Measurements from ENCODE around the gene TMEM44. TPM values are rescaled to one million over a fixed set of nuclear protein-coding genes. Genes with fewer than 3 reads are reported as not detected.

TMEM44 gene
- total and polyA plus RNA-seq, 9 of the 15 experiments (the other 6 are each of a cell fraction or from before 2014, with no cell fraction given) = 0.53 to 18.1 (median 11.3) TPM

- no peak; the same call in 1 of the 2 replicates for TF ChIP-seq MGA (IDR thresholded peaks at IDR 0.05)
- TF ChIP-seq PYGO2 (tag; IDR thresholded peaks at IDR 0.05) = no peak
- TF ChIP-seq STAG1 (CRISPR knock-in tag; IDR thresholded peaks at IDR 0.05; ENCODE audit: borderline replicate concordance) = peak; percentile 67; the same call in 1 of the 2 replicates
- TF ChIP-seq, protein P1, sequence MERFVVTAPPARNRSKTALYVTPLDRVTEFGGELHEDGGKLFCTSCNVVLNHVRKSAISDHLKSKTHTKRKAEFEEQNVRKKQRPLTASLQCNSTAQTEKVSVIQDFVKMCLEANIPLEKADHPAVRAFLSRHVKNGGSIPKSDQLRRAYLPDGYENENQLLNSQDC (CRISPR knock-in tag; IDR thresholded peaks at IDR 0.05) = no peak
- no peak for TF ChIP-seq ZNF444 (CRISPR knock-in tag; IDR thresholded peaks at IDR 0.05)
- TF ChIP-seq TRIM28 (IDR thresholded peaks at IDR 0.05) = no peak
- TF ChIP-seq SNAPC5 (CRISPR knock-in tag; IDR thresholded peaks at IDR 0.05) = no peak
- TF ChIP-seq SNRNP70 (optimal IDR thresholded peaks at IDR 0.05; ENCODE audit: low read depth, low read length) = no peak
- peak; percentile 32; the same call in 1 of the 2 replicates for TF ChIP-seq VEZF1 (CRISPR knock-in tag; IDR thresholded peaks at IDR 0.05)
- TF ChIP-seq AFF4 (CRISPR knock-in tag; IDR thresholded peaks at IDR 0.05) = no peak
Observed at GRCh38 chr3:194682694-194683310, 49.6 kb upstream of the TMEM44 start (continued).
